NCI-H1694 (cell line): ENCODE results near the gene ALPK1.
A peak's percentile ranks its signal among the peaks of the same experiment; 100 is the strongest.
"Not testable (repeated sequence)": the region's sequence is repeated elsewhere in the genome, so short reads cannot be mapped to it uniquely, and the experiment has no call there.

Experiments used
- DNase-seq: peaks from one replicate; lab custom pipeline; 2025; lab: John Stamatoyannopoulos, UW

The ALPK1 gene

DNA sequence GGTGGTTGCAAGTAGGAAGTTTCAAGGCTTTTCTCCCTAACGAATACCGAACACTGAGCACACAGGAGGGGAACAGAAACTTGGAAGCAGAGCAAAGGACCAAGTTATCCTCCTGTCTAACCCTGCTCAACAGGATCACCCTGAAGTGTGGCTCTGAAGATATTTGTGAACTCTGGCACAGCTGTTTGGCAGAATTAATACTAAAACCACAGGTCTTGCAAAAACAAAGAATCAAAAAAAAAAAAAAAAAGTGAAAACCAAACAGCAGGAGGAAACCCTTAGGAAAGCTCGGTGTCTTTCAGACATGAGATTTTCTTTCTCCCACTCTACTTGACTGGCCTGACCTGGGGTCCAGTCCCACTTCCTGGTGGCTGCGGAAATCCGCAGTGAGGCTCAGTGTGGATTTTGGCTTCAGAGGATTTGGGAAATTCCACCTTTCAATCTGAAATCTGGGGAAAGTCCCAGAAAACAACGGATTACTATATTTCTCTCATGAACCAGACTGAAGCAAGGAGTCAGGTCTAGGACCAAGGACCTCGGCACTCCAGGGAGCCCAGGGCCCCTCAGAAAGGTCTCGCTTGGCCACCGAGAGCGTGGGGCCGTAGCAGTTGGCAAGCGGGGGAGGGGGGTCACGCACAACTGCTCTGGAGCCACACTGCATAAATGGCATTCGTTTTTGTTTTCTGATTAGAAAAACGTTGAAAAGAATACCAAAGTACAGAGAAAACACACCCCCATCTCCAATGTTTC is 12.3 kb upstream of the ALPK1 start:
- DNase-seq = no peak

- no peak for DNase-seq
These were observed 9.7 kb upstream of the ALPK1 start for GRCh38 chr4:112287258-112287989.

DNA sequence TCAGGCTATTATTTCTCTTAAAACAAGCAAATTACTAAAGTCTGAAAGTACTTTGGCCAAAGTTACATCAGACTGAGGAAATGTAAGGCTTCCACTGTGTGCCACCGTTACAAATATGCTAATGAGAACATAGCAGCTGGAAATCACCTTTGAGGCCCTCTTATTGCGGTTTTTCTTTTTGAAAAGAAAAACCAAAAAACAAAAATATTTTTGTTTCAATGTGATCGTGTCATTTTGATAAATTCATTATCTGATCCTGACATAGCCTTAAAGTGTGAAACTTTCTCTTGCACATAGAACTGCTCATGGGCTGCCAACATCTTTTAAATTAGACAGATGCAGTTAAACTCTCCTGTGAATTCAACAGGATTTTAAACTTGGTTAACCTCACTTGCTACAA is 8.7 kb upstream of the ALPK1 start:
- no peak for DNase-seq

DNA sequence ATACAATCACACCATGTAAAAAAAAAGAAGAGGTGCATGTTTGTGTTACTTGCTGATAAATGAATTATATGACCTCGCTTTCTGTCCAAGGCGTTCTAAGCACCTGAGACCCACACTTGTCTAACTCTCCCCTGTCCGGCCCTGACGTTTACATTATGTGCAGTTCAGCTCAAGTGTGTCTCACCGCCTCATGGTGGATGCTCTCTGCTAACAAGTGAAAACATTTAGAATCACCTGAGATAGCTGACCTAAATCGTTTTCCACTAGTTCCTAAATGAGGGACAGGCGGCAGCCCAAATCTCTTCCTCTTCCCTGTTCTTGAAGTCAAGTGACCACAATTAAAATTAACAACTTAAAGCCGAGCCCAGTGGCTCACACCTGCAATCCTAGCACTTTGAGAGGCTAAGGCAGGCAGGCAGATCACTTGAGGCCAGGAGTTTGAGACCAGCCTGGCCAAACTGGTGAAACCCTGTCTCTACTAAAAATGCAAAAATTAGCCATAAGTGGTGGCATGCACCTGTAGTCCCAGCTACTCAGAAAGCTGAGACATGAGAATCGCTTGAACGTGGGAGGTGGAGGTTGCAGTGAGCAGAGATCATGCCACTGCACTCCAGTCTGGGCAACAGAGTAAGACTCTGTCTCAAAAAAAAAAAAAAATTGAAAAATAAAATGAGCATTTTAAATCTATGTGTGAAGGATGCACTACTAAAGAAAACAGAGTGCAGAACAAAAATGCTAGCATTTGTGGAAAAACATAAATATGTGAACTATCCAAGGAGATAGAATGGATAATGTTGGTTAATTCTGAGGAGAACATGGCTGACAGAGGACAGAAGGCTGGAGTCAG is 7.5 kb upstream of the ALPK1 start:
- no peak for DNase-seq

DNA sequence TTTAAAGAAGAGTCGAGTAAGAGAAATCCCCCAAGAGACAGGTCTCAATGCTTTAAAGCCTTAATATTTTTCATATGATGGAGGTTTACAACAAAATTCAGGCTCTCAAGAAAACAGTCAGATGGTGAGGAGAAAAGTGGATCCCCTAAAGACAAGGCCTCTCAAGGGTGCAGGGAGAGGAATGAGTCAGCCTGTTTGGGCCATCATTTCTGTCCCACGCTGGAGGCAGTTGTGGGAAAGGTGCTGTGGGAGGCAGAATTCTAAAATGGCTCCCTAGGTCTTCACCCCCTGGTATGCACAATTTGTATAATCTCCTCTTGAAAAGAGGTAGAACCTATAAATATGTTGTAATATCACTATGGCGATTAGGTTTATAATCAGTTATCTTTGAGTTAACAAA is 6.8 kb upstream of the ALPK1 start:
- no peak for DNase-seq

- no peak for DNase-seq
These were observed 2.6 kb downstream of the ALPK1 start for GRCh38 chr4:112299721-112300120.

- DNase-seq = no peak
These were observed 5.4 kb downstream of the ALPK1 start for GRCh38 chr4:112302320-112303274.

DNA sequence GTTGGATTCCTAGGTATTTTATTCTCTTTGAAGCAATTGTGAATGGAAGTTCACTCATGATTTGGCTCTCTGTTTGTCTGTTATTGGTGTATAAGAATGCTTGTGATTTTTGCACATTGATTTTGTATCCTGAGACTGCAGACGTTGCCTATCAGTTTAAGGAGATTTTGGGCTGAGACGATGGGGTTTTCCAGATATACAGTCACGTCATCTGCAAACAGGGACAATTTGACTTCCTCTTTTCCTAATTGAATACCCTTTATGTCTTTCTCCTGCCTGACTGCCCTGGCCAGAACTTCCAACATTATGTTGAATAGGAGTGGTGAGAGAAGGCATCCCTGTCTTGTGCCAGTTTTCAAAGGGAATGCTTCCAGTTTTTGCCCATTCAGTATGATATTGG is 8.3 kb downstream of the ALPK1 start:
- not testable (repeated sequence) for DNase-seq

- DNase-seq = not testable (repeated sequence)
These were observed 12.2 kb downstream of the ALPK1 start for GRCh38 chr4:112309263-112309791.

DNA sequence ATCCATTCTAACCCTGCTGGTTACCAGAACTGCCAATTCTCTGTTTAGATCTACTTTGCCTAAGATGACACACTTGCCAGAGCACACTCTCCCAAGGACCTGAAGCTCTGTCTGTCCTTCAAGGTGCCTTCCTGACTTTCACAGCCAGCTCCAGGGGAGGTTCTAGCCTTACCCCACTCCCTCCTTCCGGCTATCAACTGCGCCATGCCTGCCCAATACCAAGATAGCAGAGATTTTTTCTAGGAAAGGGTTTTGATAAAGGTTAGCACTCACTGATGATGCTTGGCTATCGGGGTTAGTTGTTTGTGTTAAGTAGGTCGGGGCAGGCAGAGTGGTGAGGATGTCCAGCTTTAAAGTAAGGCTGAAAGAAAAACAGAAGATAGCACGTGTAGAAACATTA is 14.3 kb downstream of the ALPK1 start:
- DNase-seq = no peak

DNA sequence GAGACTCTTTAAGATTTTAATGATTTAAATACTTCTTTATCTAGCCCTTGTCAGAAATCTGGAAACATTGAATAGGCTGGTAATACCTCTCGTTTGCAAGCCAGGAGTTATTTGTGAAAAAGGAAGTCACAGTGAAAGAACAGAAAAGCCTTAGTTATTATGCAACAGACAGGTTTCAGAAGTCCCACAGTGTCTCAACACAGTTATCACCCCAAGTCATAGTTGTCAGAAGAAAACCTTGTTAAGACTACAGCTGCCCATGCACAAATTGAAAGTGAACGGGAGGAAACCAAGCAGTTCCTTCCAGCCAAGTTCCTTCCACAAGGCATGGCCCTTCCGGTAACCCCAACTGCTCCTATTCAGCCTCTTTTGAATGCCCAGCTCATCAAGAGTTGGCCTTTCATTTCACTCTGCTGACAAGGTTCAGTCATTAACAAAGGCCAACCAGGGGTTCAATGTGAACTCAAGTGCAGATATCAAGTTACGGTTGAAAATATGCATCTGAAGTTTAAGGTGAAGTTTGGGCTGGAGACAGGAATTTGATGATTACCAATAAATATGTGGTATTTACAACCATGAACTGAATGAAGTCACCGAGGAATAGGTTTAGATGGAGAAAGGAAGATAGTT is 15.6 kb downstream of the ALPK1 start:
- no peak for DNase-seq

GRCh38 chr4:112315446-112315845 is 18.3 kb downstream of the ALPK1 start:
- no peak for DNase-seq

- DNase-seq = no peak
These were observed 19.2 kb downstream of the ALPK1 start for GRCh38 chr4:112316360-112316759.

DNA sequence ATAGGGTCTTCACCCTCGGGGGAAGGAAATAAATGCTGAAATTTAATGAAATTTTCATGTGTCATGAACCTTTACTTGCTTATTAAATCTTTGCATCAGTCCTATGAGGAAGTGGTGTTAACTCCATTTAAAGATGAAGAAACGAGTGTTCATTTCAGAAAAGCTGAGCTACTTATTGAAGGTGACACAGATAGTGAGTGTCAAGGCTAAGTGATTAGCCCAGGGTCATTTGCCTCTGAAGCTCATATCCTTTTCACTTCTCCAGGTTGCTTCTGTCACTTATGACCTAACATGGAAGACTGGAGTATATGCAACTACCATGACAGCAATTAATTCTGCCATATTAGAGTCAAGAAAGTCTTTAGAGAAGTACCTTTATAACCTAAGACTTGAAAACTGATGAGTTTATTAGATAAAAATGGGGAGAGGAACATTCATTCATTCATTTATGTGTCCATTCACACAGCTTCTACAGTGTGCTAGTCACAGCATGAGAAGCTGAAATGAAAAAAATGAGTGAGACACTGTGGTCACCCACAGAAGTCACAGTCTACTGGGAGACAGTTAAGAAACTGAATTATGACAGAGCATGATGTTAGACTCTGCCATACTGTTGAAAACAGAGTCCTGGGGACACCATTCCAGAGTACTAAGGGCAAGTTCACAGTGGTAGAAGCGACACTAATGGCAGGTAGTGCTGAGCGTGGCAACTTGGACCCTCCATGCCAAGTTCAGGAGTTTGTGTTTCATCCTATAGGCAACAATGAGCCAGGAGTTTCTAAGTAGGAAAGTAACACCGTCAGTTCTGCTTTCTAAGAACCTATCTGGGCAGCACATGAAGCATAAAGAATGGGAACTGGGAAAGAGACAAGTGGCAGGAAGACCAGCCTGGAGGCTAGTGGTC is 21.3 kb downstream of the ALPK1 start:
- DNase-seq = no peak

DNA sequence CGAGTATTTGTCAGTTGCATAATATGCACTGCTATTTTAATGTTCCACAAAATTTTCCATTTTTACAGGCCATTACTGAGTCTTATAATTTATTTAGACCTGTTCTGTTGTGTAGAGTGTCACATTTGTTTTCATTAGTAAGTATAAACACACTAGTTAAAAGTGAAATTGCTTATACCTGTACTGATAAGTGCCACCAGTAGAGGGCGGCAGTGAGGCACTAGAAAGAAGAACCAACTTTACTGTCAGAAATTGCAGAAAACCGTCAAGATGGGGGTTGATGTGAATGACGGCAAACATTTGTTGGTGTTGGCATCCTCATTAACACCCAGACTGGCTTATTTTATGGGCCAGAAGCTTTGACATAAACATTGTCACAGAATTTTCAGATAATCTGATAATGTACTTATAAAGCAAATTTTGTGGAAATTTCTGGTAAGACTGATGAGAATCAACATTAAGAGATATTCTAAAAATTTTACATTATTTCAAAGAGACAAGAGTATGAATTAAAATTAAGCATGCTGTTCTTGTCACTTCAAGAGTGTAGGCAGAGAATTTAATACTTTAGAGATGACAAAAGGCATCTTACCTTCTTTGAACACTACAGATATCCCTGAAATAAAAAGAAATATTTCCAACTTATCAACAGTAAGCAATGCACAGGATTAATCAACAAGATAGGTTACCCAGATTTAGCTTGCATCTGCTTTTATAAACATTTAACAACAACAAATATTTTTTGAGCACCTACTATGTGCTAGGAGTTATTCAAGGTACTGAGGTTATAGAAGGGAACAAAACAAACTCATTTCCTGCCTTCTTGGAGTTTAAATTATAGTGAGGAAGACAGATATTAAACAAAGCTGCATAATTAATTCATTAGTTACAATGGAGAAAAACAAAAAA is 24.9 kb downstream of the ALPK1 start:
- DNase-seq = peak; percentile 54

GRCh38 chr4:112322866-112323265 is 25.7 kb downstream of the ALPK1 start:
- no peak for DNase-seq

- DNase-seq = peak; percentile 41
These were observed 28.4 kb downstream of the ALPK1 start for GRCh38 chr4:112325530-112325929.

DNA sequence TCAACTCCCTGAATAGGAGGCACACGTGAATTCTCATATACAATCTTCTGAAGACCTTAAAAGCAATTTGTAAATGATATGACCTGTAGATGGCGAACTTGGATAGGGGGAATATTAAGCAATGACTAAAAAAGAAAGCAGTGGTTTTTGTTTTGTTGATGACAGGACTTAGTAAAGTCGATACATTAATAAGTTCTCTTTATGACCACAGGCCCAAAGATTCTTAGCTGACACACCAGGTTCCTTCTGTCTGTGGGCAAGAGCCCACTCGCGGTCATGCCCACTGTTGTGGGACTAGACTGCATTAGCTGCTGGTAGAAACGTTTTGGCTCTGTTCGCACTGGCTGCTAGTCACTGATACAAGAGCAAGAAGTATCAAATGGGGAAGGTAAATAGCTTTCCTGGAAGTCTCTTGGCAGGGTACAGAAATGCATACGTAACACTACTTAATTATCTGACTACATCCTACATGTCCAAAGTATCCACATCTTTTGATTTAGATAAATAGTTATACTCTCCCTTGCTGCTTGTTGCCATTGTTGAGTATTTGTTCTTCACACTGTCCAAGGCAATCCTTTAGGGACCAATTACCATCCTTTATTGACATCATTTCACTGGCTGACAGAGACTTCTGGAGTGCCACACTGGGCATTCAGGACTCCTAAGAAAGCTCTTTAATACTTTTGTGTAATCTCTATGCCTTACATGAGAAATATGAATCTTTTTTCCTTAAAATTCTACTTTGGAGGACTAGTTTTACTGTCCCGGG is 31.0 kb downstream of the ALPK1 start:
- peak; percentile 84 for DNase-seq
